ENCODE measurements around the gene RAP2B. TPM values are rescaled to one million over a fixed set of nuclear protein-coding genes. Genes with fewer than 3 reads are reported as not detected.

Gene RAP2B
- total RNA-seq, 1 experiment from 2014 or later: 18.2 TPM

DNA sequence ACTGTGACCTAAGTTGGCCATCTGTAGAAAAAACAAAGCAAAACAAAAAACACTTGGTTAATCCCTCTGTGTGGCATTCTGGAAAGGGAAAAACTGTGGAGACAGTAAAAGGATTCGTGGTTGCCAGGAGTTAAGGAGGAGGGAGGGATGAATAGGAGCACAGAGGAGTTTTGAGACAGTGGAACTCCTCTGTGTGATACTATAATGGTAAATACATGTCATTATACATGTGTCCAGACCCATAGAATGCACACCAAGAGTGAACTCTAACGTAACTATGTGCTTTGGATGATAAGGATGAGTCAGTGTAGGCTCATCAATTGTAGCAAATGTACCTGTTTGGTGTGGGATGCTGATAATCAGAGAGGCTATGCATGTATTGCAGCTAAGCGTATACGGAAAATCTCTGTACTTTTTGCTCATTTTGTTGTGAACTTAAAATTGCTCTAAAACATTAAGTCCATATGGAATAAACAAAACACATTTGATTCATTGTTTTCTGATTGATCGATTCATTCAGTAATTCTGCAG, 33.4 kb downstream of the RAP2B start:
- Histone ChIP-seq H3K4me2 (ENCODE audit: insufficient read depth, insufficient read length, low read length) (no peak overlapping the region), H2AK5ac (ENCODE audit: insufficient read length, low read length) (no peak overlapping the region), H3K23me2 (ENCODE audit: insufficient read length, low read depth, low read length, poor library complexity, severe bottlenecking) (no peaks in the 10 kb centered on the region), H3T11ph (ENCODE audit: low read length) (no peak overlapping the region), H3K9me3 (ENCODE audit: control insufficient read depth, low read depth, low read length) (no peaks in the 10 kb centered on the region), H2BK15ac (ENCODE audit: low read depth, low read length) (no peak overlapping the region), H3K27me3 (ENCODE audit: insufficient read depth, low read length) (no peaks in the 10 kb centered on the region), H3K4ac (ENCODE audit: low read depth, low read length) (no peak overlapping the region), H3K9ac (ENCODE audit: extremely low read depth, insufficient read length, low read length) (no peak overlapping the region), H4K8ac (replicated peaks; ENCODE audit: insufficient read length, low read depth, low read length) (no peak overlapping the region), H3K27ac (ENCODE audit: insufficient read length, low read depth, low read length) (no peak overlapping the region), H3K56ac (ENCODE audit: insufficient read length, low read depth, low read length) (no peak overlapping the region), H3K4me1 (ENCODE audit: insufficient read depth, low read length) (no peaks in the 10 kb centered on the region), H4K20me1 (ENCODE audit: control insufficient read depth, insufficient read depth, insufficient read length) (no peaks in the 10 kb centered on the region), H2BK120ac (ENCODE audit: low read depth, low read length, poor library complexity, severe bottlenecking) (no peak overlapping the region), H3K79me1 (ENCODE audit: insufficient read depth, low read depth, low read length, poor library complexity, severe bottlenecking) (no peaks in the 10 kb centered on the region), H4K5ac (ENCODE audit: insufficient read length, low read depth, low read length) (no peak overlapping the region), H3K23ac (ENCODE audit: insufficient read length, low read depth, low read length) (no peak overlapping the region), H2BK12ac (ENCODE audit: insufficient read length, low read depth, low read length) (no peak overlapping the region), H3K18ac (ENCODE audit: insufficient read length, low read depth, low read length) (no peak overlapping the region), H3K79me2 (ENCODE audit: insufficient read depth, low read length) (no peaks in the 10 kb centered on the region), H2AFZ (ENCODE audit: low read length) (no peak overlapping the region), H2BK20ac (ENCODE audit: low read depth, low read length, poor library complexity, severe bottlenecking) (no peak overlapping the region), H2BK5ac (ENCODE audit: insufficient read length, low read length) (no peak overlapping the region), H3K14ac (ENCODE audit: insufficient read depth, low read length) (no peak overlapping the region), H4K91ac (ENCODE audit: insufficient read length, low read depth, low read length) (no peak overlapping the region)
- Mint-ChIP-seq H3K36me3 (ENCODE audit: insufficient read depth in 1 of 3, low read depth in 3 of 3) (no peaks in the 10 kb centered on the region), H3K4me1 (no peaks in the 10 kb centered on the region), H3K27ac (no peak overlapping the region), H3K27me3 (ENCODE audit: low read depth) (no peaks in the 10 kb centered on the region), H3K9me3 (no peaks in the 10 kb centered on the region), H3K4me3 (no peak overlapping the region)
- TF ChIP-seq, protein P1, sequence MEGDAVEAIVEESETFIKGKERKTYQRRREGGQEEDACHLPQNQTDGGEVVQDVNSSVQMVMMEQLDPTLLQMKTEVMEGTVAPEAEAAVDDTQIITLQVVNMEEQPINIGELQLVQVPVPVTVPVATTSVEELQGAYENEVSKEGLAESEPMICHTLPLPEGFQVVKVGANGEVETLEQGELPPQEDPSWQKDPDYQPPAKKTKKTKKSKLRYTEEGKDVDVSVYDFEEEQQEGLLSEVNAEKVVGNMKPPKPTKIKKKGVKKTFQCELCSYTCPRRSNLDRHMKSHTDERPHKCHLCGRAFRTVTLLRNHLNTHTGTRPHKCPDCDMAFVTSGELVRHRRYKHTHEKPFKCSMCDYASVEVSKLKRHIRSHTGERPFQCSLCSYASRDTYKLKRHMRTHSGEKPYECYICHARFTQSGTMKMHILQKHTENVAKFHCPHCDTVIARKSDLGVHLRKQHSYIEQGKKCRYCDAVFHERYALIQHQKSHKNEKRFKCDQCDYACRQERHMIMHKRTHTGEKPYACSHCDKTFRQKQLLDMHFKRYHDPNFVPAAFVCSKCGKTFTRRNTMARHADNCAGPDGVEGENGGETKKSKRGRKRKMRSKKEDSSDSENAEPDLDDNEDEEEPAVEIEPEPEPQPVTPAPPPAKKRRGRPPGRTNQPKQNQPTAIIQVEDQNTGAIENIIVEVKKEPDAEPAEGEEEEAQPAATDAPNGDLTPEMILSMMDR (conservative IDR thresholded peaks at IDR 0.05): no peak
- DNase-seq: no peak
- no CpG with 5 or more reads among the region's 5 CpGs for WGBS (ENCODE audit: extremely low coverage, insufficient read length, low lambda C conversion rate)

All from H9 (cell line).